ENCODE data around the gene HDAC4.

The HDAC4 gene

GRCh38 chr2:239159476-239159911 lies 241.3 kb downstream of the HDAC4 start:
- no peak for DNase-seq

- DNase-seq, result no peak
Observed at GRCh38 chr2:239158641-239159475, 242.0 kb downstream of the HDAC4 start.

GRCh38 chr2:239157771-239158170 lies 243.0 kb downstream of the HDAC4 start:
- no peak for DNase-seq

GRCh38 chr2:239157269-239157668 lies 243.6 kb downstream of the HDAC4 start:
- no peak for DNase-seq

- DNase-seq, result no peak
Observed at GRCh38 chr2:239156516-239157265, 244.1 kb downstream of the HDAC4 start.

GRCh38 chr2:239155806-239156480 lies 244.9 kb downstream of the HDAC4 start:
- DNase-seq, result no peak

GRCh38 chr2:239154971-239155805 lies 245.6 kb downstream of the HDAC4 start:
- DNase-seq, result no peak

GRCh38 chr2:239153806-239154591 lies 246.8 kb downstream of the HDAC4 start:
- no peak for DNase-seq

- no peak for DNase-seq
Observed at GRCh38 chr2:239152916-239153305, 247.9 kb downstream of the HDAC4 start.

GRCh38 chr2:239152239-239152915 lies 248.4 kb downstream of the HDAC4 start:
- DNase-seq, result no peak

- no peak for DNase-seq
Observed at GRCh38 chr2:239151201-239152131, 249.4 kb downstream of the HDAC4 start.

- DNase-seq, result no peak
Observed at GRCh38 chr2:239150125-239151011, 250.5 kb downstream of the HDAC4 start.

GRCh38 chr2:239149501-239149900 lies 251.3 kb downstream of the HDAC4 start:
- DNase-seq, result no peak

GRCh38 chr2:239148495-239149200 lies 252.2 kb downstream of the HDAC4 start:
- no peak for DNase-seq

GRCh38 chr2:239147376-239147775 lies 253.4 kb downstream of the HDAC4 start:
- DNase-seq, result no peak

- DNase-seq, result no peak
Observed at GRCh38 chr2:239146741-239147181, 254.1 kb downstream of the HDAC4 start.

GRCh38 chr2:239146011-239146641 lies 254.7 kb downstream of the HDAC4 start:
- no peak for DNase-seq

- no peak for DNase-seq
Observed at GRCh38 chr2:239145601-239146000, 255.2 kb downstream of the HDAC4 start.

Data from COR-L47 (cell line).